A673 (cell line): ENCODE data around the gene PCBP3. TPM values are rescaled to one million over a fixed set of nuclear protein-coding genes. Genes with fewer than 3 reads are reported as not detected.

ENCODE experiments used
- BruUV-seq: library from RNA; stranded (reverse); fragments of 400-500 nt; replicated peaks from 2 replicates; lab custom pipeline; 2021; lab: Mats Ljungman, UMichigan
- CTCF ChIA-PET: fragments of 300-600 bp; sonication (Branson Sonifier 250); formaldehyde crosslinking; loops from one replicate; lab custom pipeline; 2022; ENCODE audit warnings: antibody characterized with exemption; lab: Charles Lee
- POLR2A ChIA-PET: fragments of 300-600 bp; sonication (Branson Sonifier 250); formaldehyde crosslinking; loops from one replicate; lab custom pipeline; 2022; ENCODE audit warnings: antibody characterized with exemption; ENCODE audit not compliant: low non-redundant PET; lab: Charles Lee
- DNase-seq: peaks from one replicate; pipeline ENCODE4 v3.0.0-alpha.2; 2015; ENCODE audit warnings: low spot score
- H3K27ac ChIP-seq: fragments of 200-600 bp; sonication (generic); 2 replicates; pipeline ENCODE4 v1.5.1; 2016; ENCODE audit warnings: mixed run types, low read depth, mild to moderate bottlenecking, mixed read lengths, antibody characterized with exemption, low read length; ENCODE audit not compliant: poor library complexity, severe bottlenecking
- H3K27me3 ChIP-seq: fragments of 200-600 bp; sonication (generic); replicated peaks from 2 replicates; pipeline ENCODE4 v1.6.1; 2017; ENCODE audit warnings: mixed run types, low read depth, mild to moderate bottlenecking, mixed read lengths, antibody characterized with exemption, low read length; ENCODE audit not compliant: insufficient read depth, poor library complexity
- H3K36me3 ChIP-seq: fragments of 200-600 bp; sonication (generic); 2 replicates; pipeline ENCODE4 v1.6.1; 2016; ENCODE audit warnings: mixed run types, mild to moderate bottlenecking, mixed read lengths, antibody characterized with exemption, low read length; ENCODE audit not compliant: insufficient read depth, poor library complexity, severe bottlenecking
- H3K4me1 ChIP-seq: fragments of 200-600 bp; sonication (generic); 2 replicates; pipeline ENCODE4 v1.6.1; 2017; ENCODE audit warnings: mixed run types, mild to moderate bottlenecking, mixed read lengths, antibody characterized with exemption, low read length; ENCODE audit not compliant: insufficient read depth, poor library complexity, severe bottlenecking
- H3K4me3 ChIP-seq: fragments of 200-600 bp; sonication (generic); 2 replicates; pipeline ENCODE4 v1.5.1; 2016; ENCODE audit warnings: low read depth, mixed run types, mild to moderate bottlenecking, mixed read lengths, low read length; ENCODE audit not compliant: poor library complexity, severe bottlenecking
- H3K9me3 ChIP-seq: fragments of 200-600 bp; sonication (generic); 2 replicates; pipeline ENCODE4 v1.6.1; 2016; ENCODE audit warnings: mixed run types, low read depth, mild to moderate bottlenecking, mixed read lengths, antibody characterized with exemption, low read length; ENCODE audit not compliant: poor library complexity, severe bottlenecking
- EZH2 ChIP-seq: fragments of 200-600 bp; sonication (generic); IDR thresholded peaks from 2 replicates; pipeline ENCODE4 v1.6.1; 2017; ENCODE audit warnings: borderline replicate concordance, low read depth, mild to moderate bottlenecking, mixed read lengths, antibody characterized with exemption, low read length; ENCODE audit not compliant: poor library complexity, severe bottlenecking
- intact Hi-C: fragments of 100-400 bp; cut with micrococcal nuclease; formaldehyde crosslinking; loops from one replicate; pipeline ENCODE4 v1.10.0; 2022; ENCODE audit not compliant: unreplicated experiment
- total RNA-seq: library from RNA; stranded (reverse); gene quantifications from 2 replicates; pipeline ENCODE4 v1.2.3, GENCODE V29; 2021
- TF ChIP-seq, protein P1 (sequence below): fragments of 300-800, 200-600 bp; sonication (generic); conservative IDR thresholded peaks from 2 replicates; pipeline ENCODE4 v1.5.1; 2017; ENCODE audit warnings: low read depth, mild to moderate bottlenecking, antibody characterized with exemption, low read length, moderate library complexity, mixed read lengths

PCBP3 gene
- total RNA-seq, 1 experiment from 2014 or later = 25.6 TPM

DNA sequence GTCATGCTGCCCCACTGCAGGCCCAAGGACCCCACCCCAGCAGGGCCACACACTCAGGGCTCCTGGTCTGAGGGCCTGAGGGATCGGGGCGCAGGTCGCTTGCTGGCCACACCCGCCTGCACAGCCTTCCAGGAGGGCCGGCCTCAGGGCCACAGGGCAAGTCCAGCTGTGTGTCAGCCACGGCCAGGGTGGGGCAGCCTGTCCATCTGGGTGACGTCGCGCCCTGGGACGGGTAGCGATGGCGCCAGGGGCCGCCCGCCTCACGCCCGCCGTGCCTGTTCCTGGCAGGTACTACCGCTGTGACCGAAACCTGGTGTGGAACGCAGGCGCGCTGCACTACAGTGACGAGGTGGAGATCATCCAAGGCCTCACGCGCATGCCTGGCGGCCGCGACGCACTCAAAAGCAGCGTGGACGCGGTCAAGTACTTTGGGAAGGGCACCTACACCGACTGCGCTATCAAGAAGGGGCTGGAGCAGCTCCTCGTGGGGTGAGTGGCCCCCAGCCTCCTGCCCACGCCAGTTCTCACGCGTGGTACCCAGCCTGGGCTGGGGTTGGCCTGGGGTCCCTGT is 340.5 kb downstream of the PCBP3 start:
- no peaks in the 10 kb centered on the region for H3K36me3 ChIP-seq
- POLR2A ChIA-PET = no interaction called here
- H3K9me3 ChIP-seq = no peaks in the 10 kb centered on the region
- intact Hi-C loops = no loop called here
- TF ChIP-seq EZH2 = no peak
- no peak overlapping the region for H3K27ac ChIP-seq
- peaks cover 7% of the 10 kb centered on the region for H3K4me1 ChIP-seq
- no peak for DNase-seq
- no peak overlapping the region for H3K4me3 ChIP-seq
- CTCF ChIA-PET = no interaction called here
- no peaks in the 10 kb centered on the region for H3K27me3 ChIP-seq
- BruUV-seq = no TSS peak

DNA sequence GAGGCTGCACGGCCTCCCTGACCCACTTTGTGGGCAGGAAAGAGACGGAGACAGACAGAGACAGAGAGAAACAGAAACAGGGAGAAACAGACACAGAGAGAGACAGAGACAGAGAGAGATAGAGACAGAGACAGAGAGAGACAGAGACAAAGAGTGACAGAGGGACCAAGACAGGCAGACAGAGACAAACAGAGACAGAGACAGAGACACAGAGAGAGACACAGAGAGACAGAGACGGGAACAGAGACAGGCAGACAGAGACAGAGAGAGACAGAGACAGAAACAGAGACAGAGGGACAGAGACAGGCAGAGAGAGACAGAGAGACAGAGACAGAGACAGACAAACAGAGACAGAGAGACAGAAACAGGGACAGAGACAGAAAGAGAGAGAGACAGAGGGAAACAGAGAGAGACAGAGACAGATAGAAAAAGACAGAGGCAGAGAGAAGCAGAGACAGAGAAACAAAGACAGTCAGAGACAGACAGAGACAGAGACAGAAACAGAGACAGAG is 341.1 kb downstream of the PCBP3 start:
- Histone ChIP-seq H3K27me3 (no peaks in the 10 kb centered on the region), H3K4me3 (no peak overlapping the region), H3K4me1 (peaks cover 6% of the 10 kb centered on the region), H3K36me3 (no peaks in the 10 kb centered on the region), H3K27ac (no peak overlapping the region), H3K9me3 (no peaks in the 10 kb centered on the region)
- ChIA-PET CTCF (no interaction called here), POLR2A (no interaction called here)
- DNase-seq = no peak
- no TSS peak for BruUV-seq
- TF ChIP-seq, protein P1, sequence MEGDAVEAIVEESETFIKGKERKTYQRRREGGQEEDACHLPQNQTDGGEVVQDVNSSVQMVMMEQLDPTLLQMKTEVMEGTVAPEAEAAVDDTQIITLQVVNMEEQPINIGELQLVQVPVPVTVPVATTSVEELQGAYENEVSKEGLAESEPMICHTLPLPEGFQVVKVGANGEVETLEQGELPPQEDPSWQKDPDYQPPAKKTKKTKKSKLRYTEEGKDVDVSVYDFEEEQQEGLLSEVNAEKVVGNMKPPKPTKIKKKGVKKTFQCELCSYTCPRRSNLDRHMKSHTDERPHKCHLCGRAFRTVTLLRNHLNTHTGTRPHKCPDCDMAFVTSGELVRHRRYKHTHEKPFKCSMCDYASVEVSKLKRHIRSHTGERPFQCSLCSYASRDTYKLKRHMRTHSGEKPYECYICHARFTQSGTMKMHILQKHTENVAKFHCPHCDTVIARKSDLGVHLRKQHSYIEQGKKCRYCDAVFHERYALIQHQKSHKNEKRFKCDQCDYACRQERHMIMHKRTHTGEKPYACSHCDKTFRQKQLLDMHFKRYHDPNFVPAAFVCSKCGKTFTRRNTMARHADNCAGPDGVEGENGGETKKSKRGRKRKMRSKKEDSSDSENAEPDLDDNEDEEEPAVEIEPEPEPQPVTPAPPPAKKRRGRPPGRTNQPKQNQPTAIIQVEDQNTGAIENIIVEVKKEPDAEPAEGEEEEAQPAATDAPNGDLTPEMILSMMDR = no peak
- no peak for TF ChIP-seq EZH2
- intact Hi-C loops = no loop called here

DNA sequence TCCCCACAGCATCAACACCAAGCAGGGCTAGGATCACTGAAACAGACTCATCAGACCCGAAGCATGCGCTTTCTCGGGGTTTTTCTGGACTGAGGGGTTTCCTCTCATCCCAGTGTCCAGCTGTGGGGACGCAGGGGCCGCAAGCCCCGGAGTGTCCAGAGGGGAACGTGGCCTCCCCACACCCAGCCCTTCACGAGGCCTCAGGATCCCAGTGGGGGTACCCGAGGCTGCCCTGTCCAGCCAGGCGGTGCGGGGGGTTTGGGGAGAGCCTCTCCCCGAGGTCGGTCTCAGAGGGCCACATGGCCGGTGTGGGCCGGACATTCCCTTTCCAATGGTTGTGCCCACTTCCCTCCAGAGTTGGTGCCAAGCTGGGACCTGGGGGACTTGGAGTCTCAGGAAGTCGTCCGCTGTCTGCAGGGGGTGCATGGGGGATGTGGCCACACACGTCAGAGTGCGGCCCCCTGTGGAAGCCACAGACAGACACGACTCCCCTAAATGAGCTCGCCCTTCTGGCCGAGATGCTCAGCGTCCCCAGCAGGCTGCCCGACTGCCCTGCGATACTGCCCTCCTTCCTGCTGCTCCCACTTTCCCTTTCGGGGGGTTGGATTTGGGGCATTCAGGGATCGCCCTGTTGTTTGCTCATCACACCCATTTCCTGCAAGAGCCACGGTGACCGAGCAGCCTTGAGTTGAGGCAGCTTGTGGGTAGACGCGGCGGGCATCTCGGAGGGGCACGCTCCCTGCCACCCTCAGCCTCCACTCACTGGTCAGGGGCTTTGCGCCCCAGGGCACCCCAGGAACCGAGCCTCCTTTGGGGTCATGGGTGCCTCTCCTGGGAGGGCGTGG is 342.2 kb downstream of the PCBP3 start:
- no peak overlapping the region for H3K4me3 ChIP-seq
- TF ChIP-seq, protein P1 = no peak
- no peak for TF ChIP-seq EZH2
- BruUV-seq = no TSS peak
- H3K36me3 ChIP-seq = no peaks in the 10 kb centered on the region
- POLR2A ChIA-PET = no interaction called here
- peaks cover 4% of the 10 kb centered on the region for H3K4me1 ChIP-seq
- no peak for DNase-seq
- no peaks in the 10 kb centered on the region for H3K9me3 ChIP-seq
- H3K27me3 ChIP-seq = no peaks in the 10 kb centered on the region
- CTCF ChIA-PET = no interaction called here
- intact Hi-C loops = no loop called here
- no peak overlapping the region for H3K27ac ChIP-seq
